ENCODE measurements around the gene ZBTB17. TPM values are rescaled to one million over a fixed set of nuclear protein-coding genes. Genes with fewer than 3 reads are reported as not detected.

Gene ZBTB17
- total and polyA plus RNA-seq, 2 experiments from 2014 or later, result 21.9 to 26.6 TPM

GRCh38 chr1:15994590-15995351 is 18.9 kb upstream of the ZBTB17 start:
- Mint-ChIP-seq H3K36me3 (ENCODE audit: low read depth) (no peaks in the 10 kb centered on the region), H3K4me3 (no peak overlapping the region), H3K9me3 (no peaks in the 10 kb centered on the region), H3K4me1 (no peaks in the 10 kb centered on the region), H3K27me3 (ENCODE audit: insufficient read depth, low read depth, poor library complexity) (peaks cover 7% of the 10 kb centered on the region), H3K27ac (no peak overlapping the region)
- no peak overlapping the region for H2AFZ ChIP-seq
- no peaks in the 10 kb centered on the region for H3K9me2 ChIP-seq (ENCODE audit: insufficient read depth)
- no peaks in the 10 kb centered on the region for H3K36me3 ChIP-seq (ENCODE audit: insufficient read depth)
- no peak overlapping the region for H3K4me2 ChIP-seq
- H3K27me3 ChIP-seq (ENCODE audit: insufficient read depth), result no peaks in the 10 kb centered on the region
- peak; percentile 49 to 79 for TF ChIP-seq CTCF (conservative IDR thresholded peaks at IDR 0.05; ENCODE audit: low read depth in 2 of 2)
- no peak for TF ChIP-seq JUNB (IDR thresholded peaks at IDR 0.05; ENCODE audit: unreplicated experiment)
- no peaks in the 10 kb centered on the region for H3F3A ChIP-seq (replicated peaks; ENCODE audit: low read depth)
- H4K20me1 ChIP-seq (replicated peaks; ENCODE audit: insufficient read depth), result no peaks in the 10 kb centered on the region
- no peaks in the 10 kb centered on the region for H3K79me2 ChIP-seq (replicated peaks; ENCODE audit: insufficient read depth)
- H3K27ac ChIP-seq (ENCODE audit: low read depth), result no peak overlapping the region
- DNase-seq (ENCODE audit: low spot score) (peak; percentile 61), ATAC-seq (peak; percentile 87)
- H3K4me1 ChIP-seq (ENCODE audit: insufficient read depth), result no peaks in the 10 kb centered on the region
- no peak overlapping the region for H3K4me3 ChIP-seq

GRCh38 chr1:15994081-15994480 is 18.2 kb upstream of the ZBTB17 start:
- H3K4me1 Mint-ChIP-seq, result no peaks in the 10 kb centered on the region
- Histone ChIP-seq H3K36me3 (ENCODE audit: insufficient read depth) (no peaks in the 10 kb centered on the region), H3K79me2 (replicated peaks; ENCODE audit: insufficient read depth) (no peaks in the 10 kb centered on the region), H2AFZ (no peak overlapping the region), H3K27ac (ENCODE audit: low read depth) (no peak overlapping the region), H3K4me1 (ENCODE audit: insufficient read depth) (no peaks in the 10 kb centered on the region), H3K4me3 (no peak overlapping the region), H3K9me2 (ENCODE audit: insufficient read depth) (no peaks in the 10 kb centered on the region), H3K27me3 (ENCODE audit: insufficient read depth) (no peaks in the 10 kb centered on the region), H3F3A (replicated peaks; ENCODE audit: low read depth) (no peaks in the 10 kb centered on the region), H4K20me1 (replicated peaks; ENCODE audit: insufficient read depth) (no peaks in the 10 kb centered on the region), H3K4me2 (no peak overlapping the region)
- peaks cover 6% of the 10 kb centered on the region for H3K27me3 Mint-ChIP-seq (ENCODE audit: insufficient read depth, low read depth, poor library complexity)
- DNase-seq (ENCODE audit: low spot score) (no peak), ATAC-seq (no peak)
- H3K4me3 Mint-ChIP-seq, result no peak overlapping the region
- H3K9me3 Mint-ChIP-seq, result no peaks in the 10 kb centered on the region
- H3K27ac Mint-ChIP-seq, result no peak overlapping the region
- no peaks in the 10 kb centered on the region for H3K36me3 Mint-ChIP-seq (ENCODE audit: low read depth)
- TF ChIP-seq ZNF114 (CRISPR knock-in tag; IDR thresholded peaks at IDR 0.05) (no peak), EZH2phosphoT487 (IDR thresholded peaks at IDR 0.05; ENCODE audit: unreplicated experiment) (no peak), CTCF (conservative IDR thresholded peaks at IDR 0.05; ENCODE audit: low read depth in 2 of 2) (no peak), REST (IDR thresholded peaks at IDR 0.05; ENCODE audit: unreplicated experiment) (no peak), CREB1 (CRISPR knock-in tag; IDR thresholded peaks at IDR 0.05; ENCODE audit: low read depth) (no peak), JUNB (IDR thresholded peaks at IDR 0.05; ENCODE audit: unreplicated experiment) (no peak), ETS1 (IDR thresholded peaks at IDR 0.05) (no peak), NANOG (IDR thresholded peaks at IDR 0.05; ENCODE audit: borderline replicate concordance) (no peak), POLR2AphosphoS5 (IDR thresholded peaks at IDR 0.05; ENCODE audit: low read depth) (no peak)

Measured in GM23338 (cell line).